Body of pancreas (tissue), 4 donors: ENCODE data around the gene DOK6.

Experiments used
- POLR2A ChIP-seq, 3 donors: fragments of 450-650 bp; IDR thresholded peaks; one replicate each; pipeline ENCODE4 v1.6.1; 2016; ENCODE audit warnings: antibody characterized with exemption in 3 of 3, mild to moderate bottlenecking in 2 of 3
- TF ChIP-seq, protein P1 (sequence below), 7 experiments: fragments of 450-650 bp in 4 of 7; fragments of 200-600 bp in 3 of 7; sonication (generic) in 3 of 7; IDR thresholded peaks; one replicate each; pipeline ENCODE4 v1.5.1; 2016 to 2019; ENCODE audit warnings: antibody characterized with exemption in 7 of 7

DNA sequence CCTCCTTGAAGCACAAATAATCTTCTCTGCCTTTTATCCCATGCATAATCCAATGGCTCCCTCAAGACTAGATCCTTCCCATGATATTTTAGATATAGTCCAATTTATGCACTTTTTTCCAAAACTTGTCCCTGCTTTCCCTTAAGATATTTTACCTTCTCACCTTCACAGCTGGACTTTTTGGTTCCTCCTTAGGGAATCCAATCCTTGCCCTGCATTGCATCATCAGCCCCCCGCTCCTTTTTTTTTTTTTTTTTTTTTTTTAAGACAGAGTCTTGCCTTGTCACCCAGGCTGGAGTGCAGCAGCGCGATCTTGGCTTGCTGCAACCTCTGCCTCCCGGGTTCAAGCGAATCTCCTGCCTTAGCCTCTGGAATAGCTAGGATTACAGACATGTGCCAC, 250.6 kb downstream of the DOK6 start:
- TF ChIP-seq POLR2A (IDR thresholded peaks at IDR 0.05), result no peak
- TF ChIP-seq, protein P1, sequence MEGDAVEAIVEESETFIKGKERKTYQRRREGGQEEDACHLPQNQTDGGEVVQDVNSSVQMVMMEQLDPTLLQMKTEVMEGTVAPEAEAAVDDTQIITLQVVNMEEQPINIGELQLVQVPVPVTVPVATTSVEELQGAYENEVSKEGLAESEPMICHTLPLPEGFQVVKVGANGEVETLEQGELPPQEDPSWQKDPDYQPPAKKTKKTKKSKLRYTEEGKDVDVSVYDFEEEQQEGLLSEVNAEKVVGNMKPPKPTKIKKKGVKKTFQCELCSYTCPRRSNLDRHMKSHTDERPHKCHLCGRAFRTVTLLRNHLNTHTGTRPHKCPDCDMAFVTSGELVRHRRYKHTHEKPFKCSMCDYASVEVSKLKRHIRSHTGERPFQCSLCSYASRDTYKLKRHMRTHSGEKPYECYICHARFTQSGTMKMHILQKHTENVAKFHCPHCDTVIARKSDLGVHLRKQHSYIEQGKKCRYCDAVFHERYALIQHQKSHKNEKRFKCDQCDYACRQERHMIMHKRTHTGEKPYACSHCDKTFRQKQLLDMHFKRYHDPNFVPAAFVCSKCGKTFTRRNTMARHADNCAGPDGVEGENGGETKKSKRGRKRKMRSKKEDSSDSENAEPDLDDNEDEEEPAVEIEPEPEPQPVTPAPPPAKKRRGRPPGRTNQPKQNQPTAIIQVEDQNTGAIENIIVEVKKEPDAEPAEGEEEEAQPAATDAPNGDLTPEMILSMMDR (IDR thresholded peaks at IDR 0.05), result no peak
